Osteocyte (in vitro differentiated cells): Measurements from ENCODE around the gene DNMT3B. TPM values are rescaled to one million over a fixed set of nuclear protein-coding genes. Genes with fewer than 3 reads are reported as not detected.

Experiments used
- DNase-seq: peaks from one replicate; pipeline ENCODE4 v3.0.0; 2021; ENCODE audit warnings: mixed read lengths; ENCODE audit not compliant: unreplicated experiment; ENCODE audit errors: extremely low spot score
- H3K27ac Mint-ChIP-seq: one replicate; pipeline ENCODE4 v1.8.0; 2021; ENCODE audit warnings: mild to moderate bottlenecking, mixed read lengths; ENCODE audit not compliant: unreplicated experiment
- H3K27me3 Mint-ChIP-seq: one replicate; pipeline ENCODE4 v1.8.0; 2021; ENCODE audit warnings: mixed read lengths; ENCODE audit not compliant: unreplicated experiment
- H3K36me3 Mint-ChIP-seq: one replicate; pipeline ENCODE4 v1.8.0; 2021; ENCODE audit warnings: mixed read lengths; ENCODE audit not compliant: unreplicated experiment
- H3K4me1 Mint-ChIP-seq: one replicate; pipeline ENCODE4 v1.8.0; 2021; ENCODE audit warnings: mixed read lengths; ENCODE audit not compliant: unreplicated experiment
- H3K4me3 Mint-ChIP-seq: one replicate; pipeline ENCODE4 v1.8.0; 2021; ENCODE audit warnings: mild to moderate bottlenecking, moderate library complexity, mixed read lengths; ENCODE audit not compliant: unreplicated experiment
- H3K9me3 Mint-ChIP-seq: one replicate; pipeline ENCODE4 v1.8.0; 2021; ENCODE audit warnings: mixed read lengths; ENCODE audit not compliant: unreplicated experiment
- CTCF ChIP-seq: fragments of 200-600 bp; sonication (generic); IDR thresholded peaks from 2 replicates; pipeline ENCODE4 v1.5.0; 2021; ENCODE audit warnings: antibody characterized with exemption, mild to moderate bottlenecking, moderate library complexity
- total RNA-seq: library from RNA; stranded (reverse); gene quantifications from 2 replicates; pipeline ENCODE4 v1.2.1, GENCODE V29; 2021

The DNMT3B gene
- total RNA-seq, 1 donor from 2014 or later, result 2.9 TPM

GRCh38 chr20:32780749-32781655 lies 18.8 kb downstream of the DNMT3B start:
- Mint-ChIP-seq H3K36me3 (peaks cover 3% of the 10 kb centered on the region), H3K27me3 (no peaks in the 10 kb centered on the region), H3K4me1 (peaks cover 19% of the 10 kb centered on the region), H3K9me3 (no peaks in the 10 kb centered on the region), H3K4me3 (no peak overlapping the region), H3K27ac (no peak overlapping the region)
- no peak for TF ChIP-seq CTCF
- DNase-seq, result no peak

- DNase-seq, result no peak
- H3K36me3 Mint-ChIP-seq, result peaks cover 8% of the 10 kb centered on the region
- H3K27me3 Mint-ChIP-seq, result no peaks in the 10 kb centered on the region
- H3K4me1 Mint-ChIP-seq, result no peaks in the 10 kb centered on the region
- no peaks in the 10 kb centered on the region for H3K9me3 Mint-ChIP-seq
- H3K4me3 Mint-ChIP-seq, result no peak overlapping the region
- H3K27ac Mint-ChIP-seq, result no peak overlapping the region
- TF ChIP-seq CTCF, result no peak
These were observed 22.3 kb downstream of the DNMT3B start for GRCh38 chr20:32784369-32785080.

GRCh38 chr20:32786059-32786760 lies 24.0 kb downstream of the DNMT3B start:
- no peaks in the 10 kb centered on the region for H3K9me3 Mint-ChIP-seq
- H3K27me3 Mint-ChIP-seq, result no peaks in the 10 kb centered on the region
- peaks cover 8% of the 10 kb centered on the region for H3K36me3 Mint-ChIP-seq
- TF ChIP-seq CTCF, result no peak
- DNase-seq, result no peak
- no peak overlapping the region for H3K4me3 Mint-ChIP-seq
- H3K4me1 Mint-ChIP-seq, result no peaks in the 10 kb centered on the region
- H3K27ac Mint-ChIP-seq, result no peak overlapping the region

- peaks cover under 1% of the 10 kb centered on the region for H3K4me1 Mint-ChIP-seq
- H3K9me3 Mint-ChIP-seq, result no peaks in the 10 kb centered on the region
- no peak overlapping the region for H3K4me3 Mint-ChIP-seq
- no peak for DNase-seq
- no peak overlapping the region for H3K27ac Mint-ChIP-seq
- TF ChIP-seq CTCF, result no peak
- H3K27me3 Mint-ChIP-seq, result no peaks in the 10 kb centered on the region
- peaks cover 8% of the 10 kb centered on the region for H3K36me3 Mint-ChIP-seq
These were observed 25.0 kb downstream of the DNMT3B start for GRCh38 chr20:32787168-32787567.
